GM21825 (cell line): ENCODE data around the gene C10orf90.

Experiments
- ATAC-seq: cut with Tn5 transposase; IDR thresholded peaks from one replicate; pipeline ENCODE4 v1.9.1; 2021; ENCODE audit warnings: mild to moderate bottlenecking, moderate library complexity; ENCODE audit not compliant: unreplicated experiment

The C10orf90 gene

DNA sequence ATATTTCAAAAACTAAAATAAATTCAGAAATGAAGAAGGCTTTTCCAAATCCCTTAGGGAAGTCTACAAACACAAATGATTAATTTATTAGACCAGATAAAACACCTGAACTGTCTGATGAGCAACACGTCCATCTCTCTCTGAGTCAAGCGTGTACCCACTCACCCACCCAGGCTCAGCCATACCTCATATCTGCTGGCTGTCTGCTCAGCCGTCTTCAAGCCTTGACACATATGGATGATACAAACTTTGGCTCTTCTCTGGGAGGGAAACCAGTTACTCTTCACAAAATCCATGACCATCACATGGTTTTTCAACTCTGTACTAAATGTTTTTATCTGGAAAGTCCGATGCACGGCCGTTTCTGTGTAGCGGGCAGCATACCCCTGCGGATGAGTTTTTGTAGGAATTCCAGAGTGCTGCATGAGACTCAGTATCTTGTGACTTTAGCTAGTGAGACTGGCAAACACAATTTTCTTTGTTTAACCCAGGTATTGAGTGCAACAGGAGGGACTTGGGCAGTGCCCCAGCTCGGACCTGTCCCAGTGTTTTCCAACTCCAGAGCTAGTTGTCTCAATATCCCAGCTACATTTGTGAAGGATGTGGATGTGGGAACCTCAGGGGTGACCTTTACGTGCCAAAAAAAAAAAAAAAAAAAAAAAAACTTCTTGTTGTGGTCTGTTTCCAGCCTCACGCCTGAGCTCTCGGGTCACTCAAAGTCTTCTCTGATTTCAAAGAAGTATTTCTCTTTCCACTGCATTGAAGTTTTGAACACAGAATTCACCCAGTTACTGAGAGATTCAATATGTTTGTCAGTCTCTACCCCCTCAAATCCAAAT lies at the start of gene C10orf90:
TSS of gene C10orf90 (minus strand) at position 638 of the 839 bp plus-strand sequence. CDS start at position 425, 213 bp downstream.
- ATAC-seq = no peak

- no peak for ATAC-seq
Observed at GRCh38 chr10:126716366-126716765, 45.9 kb upstream of the C10orf90 start.

GRCh38 chr10:126713594-126713993 lies 43.1 kb upstream of the C10orf90 start:
- ATAC-seq = no peak

- ATAC-seq = no peak
Observed at GRCh38 chr10:126712681-126713080, 42.2 kb upstream of the C10orf90 start.

DNA sequence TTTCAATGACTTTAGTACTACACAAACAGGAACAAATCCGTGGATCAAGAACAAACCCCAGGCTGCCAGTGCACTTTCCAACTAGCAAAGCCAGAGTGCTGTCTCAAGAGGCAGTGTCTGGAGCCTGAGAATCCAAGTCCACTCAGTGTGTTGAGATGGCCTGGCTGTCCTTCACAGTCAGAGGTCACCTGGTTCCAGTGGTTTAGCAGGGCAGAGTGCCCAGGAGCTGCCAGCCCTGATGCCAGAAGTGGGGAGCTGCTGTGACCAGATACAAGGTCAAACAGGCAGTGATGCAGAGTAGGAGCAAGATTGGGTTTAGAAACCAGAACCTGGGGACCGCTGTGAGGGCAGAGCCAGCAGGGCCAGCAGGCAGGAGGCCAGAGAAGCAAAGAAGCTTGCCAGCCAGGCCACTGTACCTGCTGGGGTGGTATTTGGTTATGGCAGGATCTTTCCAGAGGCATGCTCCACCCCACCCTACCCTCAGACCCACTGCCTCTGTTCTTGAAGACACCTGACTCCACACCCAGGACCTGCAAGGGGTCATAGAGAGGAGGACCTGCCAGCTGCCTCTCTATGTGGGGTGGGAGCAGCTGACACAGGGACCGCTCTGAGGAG lies 35.6 kb upstream of the C10orf90 start:
- ATAC-seq = no peak

DNA sequence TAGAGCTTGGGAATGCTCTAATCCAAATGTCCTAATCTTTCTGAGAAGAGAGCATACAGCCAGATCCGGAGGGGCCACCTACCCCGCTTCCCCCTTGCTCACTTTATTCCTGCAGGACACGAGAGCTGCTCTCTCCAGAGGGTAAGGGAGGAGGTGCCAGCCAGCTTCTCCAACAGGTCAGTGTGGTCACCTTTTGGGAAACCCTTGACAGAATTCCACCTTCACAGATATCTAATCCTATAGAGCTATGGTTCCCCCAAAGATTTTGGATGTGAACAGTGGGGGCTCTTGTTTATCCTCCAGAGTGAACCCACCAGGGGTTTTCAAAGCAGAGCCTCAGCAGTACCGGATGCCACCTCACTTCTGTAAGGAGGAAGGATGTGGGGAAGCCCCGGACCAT lies 34.6 kb upstream of the C10orf90 start:
- no peak for ATAC-seq

- ATAC-seq = no peak
Observed at GRCh38 chr10:126704649-126705048, 34.2 kb upstream of the C10orf90 start.

DNA sequence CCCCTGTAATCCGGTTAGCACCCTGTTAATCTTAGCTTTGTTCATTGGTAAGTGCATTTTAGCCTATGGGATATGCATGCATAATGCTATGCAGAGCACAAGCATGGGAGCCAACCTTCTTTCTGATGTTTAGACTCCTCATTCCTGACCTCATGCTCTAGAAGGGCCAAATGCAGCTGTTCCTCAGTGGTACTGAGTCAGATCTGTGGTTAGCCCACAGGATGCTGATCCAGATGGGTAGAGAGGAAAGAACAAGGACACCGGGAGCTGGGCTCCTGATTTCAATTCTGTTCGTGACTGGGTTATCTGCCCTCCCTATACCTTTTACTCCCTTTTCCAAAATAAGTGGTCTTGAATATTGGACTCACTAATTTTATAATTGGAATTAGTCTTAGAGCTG lies 31.7 kb upstream of the C10orf90 start:
- ATAC-seq = no peak

DNA sequence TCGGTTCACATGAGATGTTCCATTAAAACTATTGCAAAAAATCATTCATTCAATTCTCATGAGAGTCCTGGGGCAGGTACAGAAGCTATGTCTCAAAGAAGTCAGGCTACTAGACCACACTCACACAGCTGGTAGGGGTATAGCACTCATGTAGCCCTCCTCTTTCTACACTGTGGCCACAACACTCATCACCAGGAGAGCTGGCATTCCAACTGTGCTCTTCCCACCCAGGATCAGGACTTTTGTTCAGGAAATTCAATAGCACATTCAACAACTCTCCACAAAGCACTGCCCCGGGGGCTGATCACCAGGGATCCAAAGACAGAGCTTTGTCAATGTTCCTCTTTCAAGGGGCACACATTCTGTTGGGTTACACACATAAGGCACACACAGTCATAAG lies 31.0 kb upstream of the C10orf90 start:
- no peak for ATAC-seq

GRCh38 chr10:126696684-126697083 lies 26.2 kb upstream of the C10orf90 start:
- no peak for ATAC-seq

GRCh38 chr10:126691456-126691855 lies 21.0 kb upstream of the C10orf90 start:
- ATAC-seq = no peak

DNA sequence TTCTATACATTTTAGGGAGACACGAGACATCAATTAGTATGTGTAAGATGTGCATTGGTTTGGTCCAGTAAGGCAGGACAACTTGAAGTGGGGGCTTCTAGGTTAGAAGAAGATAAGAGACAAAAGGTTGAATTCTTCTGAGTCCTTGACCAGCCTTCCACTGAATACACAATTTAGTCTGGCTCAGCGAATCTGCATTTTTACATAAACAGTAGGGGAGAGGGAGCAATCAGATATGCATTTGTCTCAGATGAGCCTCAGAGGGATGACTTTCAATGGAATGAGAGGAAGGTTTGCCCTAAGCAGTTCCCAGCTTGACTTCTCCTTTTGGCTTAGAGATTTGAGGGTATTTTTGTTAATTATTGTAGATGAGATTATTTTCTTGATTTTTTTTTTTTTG lies 20.0 kb upstream of the C10orf90 start:
- ATAC-seq = no peak

GRCh38 chr10:126689461-126689994 lies 19.0 kb upstream of the C10orf90 start:
- ATAC-seq = no peak

DNA sequence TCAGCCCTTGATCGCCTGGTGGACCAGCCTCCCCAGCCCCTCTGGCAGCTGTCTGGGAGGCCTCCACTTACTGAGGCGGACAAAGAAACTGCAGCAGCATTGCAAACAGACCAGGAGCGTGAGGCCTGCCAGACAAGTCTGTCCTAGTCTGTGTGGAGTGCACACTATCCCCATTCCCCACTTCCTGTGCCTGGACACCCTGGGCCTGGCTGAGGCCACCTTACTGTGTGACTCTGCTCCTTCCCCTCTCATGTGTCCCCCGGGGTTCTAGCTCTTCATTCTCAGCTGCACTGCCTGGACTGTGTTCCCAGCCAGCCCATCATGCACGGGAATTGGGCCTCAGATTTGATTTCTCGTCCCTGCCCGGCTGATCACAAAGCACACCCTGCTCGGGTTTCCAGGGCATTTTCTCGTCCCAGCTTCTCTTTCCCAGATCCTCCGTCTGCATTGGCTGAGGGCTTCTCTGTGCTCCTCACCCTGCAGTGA lies 16.7 kb upstream of the C10orf90 start:
- no peak for ATAC-seq

DNA sequence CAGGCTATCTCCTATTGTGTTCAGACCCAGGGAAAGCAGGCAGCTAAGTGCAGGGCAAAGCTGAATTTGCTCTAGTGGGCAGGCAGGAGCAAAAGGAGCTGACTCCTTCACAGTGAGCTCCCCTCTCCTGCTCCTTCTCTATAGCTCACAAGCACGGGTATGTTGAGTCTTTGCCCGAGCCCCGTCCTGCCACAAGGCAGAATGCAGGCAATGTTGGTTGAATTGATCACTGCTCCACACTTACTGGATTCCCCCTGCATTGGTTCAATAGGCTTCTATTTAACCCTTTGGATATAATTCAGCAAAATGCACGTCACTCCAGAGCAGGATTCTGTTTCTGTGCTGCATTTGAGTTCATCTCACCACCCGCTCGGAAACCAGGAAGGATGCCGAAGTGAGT lies 16.2 kb upstream of the C10orf90 start:
- ATAC-seq = no peak

GRCh38 chr10:126686268-126686667 lies 15.8 kb upstream of the C10orf90 start:
- no peak for ATAC-seq

GRCh38 chr10:126685756-126686155 lies 15.3 kb upstream of the C10orf90 start:
- no peak for ATAC-seq

- no peak for ATAC-seq
Observed at GRCh38 chr10:126684171-126684745, 13.8 kb upstream of the C10orf90 start.

- ATAC-seq = no peak
Observed at GRCh38 chr10:126683466-126683865, 13.0 kb upstream of the C10orf90 start.

GRCh38 chr10:126675656-126676438 lies 5.4 kb upstream of the C10orf90 start:
- no peak for ATAC-seq
